CD14-positive monocyte (primary cell): Measurements from ENCODE around the gene CDAN1. TPM values are rescaled to one million over a fixed set of nuclear protein-coding genes. Genes with fewer than 3 reads are reported as not detected.

Experiments used
- DNase-seq, 3 donors: peaks; one replicate each; pipeline ENCODE4 v3.0.0-alpha.2; 2011 to 2022
- H2AFZ ChIP-seq: 2 replicates; pipeline ENCODE4 v1.6.0; 2012; ENCODE audit warnings: mild to moderate bottlenecking, low read depth, low read length, inconsistent platforms; ENCODE audit not compliant: insufficient read depth, poor library complexity, severe bottlenecking
- H3K27ac ChIP-seq, 2 donors: 1 replicate in 1 of 2; 2 replicates in 1 of 2; pipeline ENCODE4 v1.5.1; 2012 to 2013; ENCODE audit warnings: low read length in 2 of 2, control low read depth in 1 of 2, inconsistent platforms in 1 of 2, low read depth in 1 of 2, mild to moderate bottlenecking in 1 of 2
- H3K27me3 ChIP-seq, 2 donors: one replicate each; pipeline versions ENCODE4 v1.6.0 to v1.6.1; 2011 to 2013; ENCODE audit warnings: low read length in 2 of 2; ENCODE audit not compliant: control insufficient read depth in 2 of 2, insufficient read depth in 2 of 2
- H3K36me3 ChIP-seq, 2 donors: replicated peaks in 1 of 2; 1 replicate in 1 of 2; 2 replicates in 1 of 2; pipeline versions ENCODE4 v1.5.1 to v1.6.1; 2012 to 2013; ENCODE audit warnings: low read length in 2 of 2, control low read depth in 1 of 2, inconsistent platforms in 1 of 2, mild to moderate bottlenecking in 1 of 2; ENCODE audit not compliant: insufficient read depth in 2 of 2, control insufficient read depth in 1 of 2
- H3K4me1 ChIP-seq, 2 donors: 1 replicate in 1 of 2; 2 replicates in 1 of 2; pipeline versions ENCODE4 v1.5.1 to v1.6.1; 2012 to 2013; ENCODE audit warnings: low read length in 2 of 2, control low read depth in 1 of 2, inconsistent platforms in 1 of 2, mild to moderate bottlenecking in 1 of 2, moderate library complexity in 1 of 2; ENCODE audit not compliant: insufficient read depth in 2 of 2, control insufficient read depth in 1 of 2
- H3K4me2 ChIP-seq: replicated peaks from 2 replicates; pipeline ENCODE3; 2012; ENCODE audit warnings: low read length, moderate library complexity, mild to moderate bottlenecking; ENCODE audit not compliant: poor library complexity, severe bottlenecking; ENCODE audit errors: extremely low read depth
- H3K4me3 ChIP-seq, 3 experiments: fragments of 200-600 bp in 1 of 3; sonication (generic) in 1 of 3; replicated peaks in 1 of 3; 1 replicate in 2 of 3; 2 replicates in 1 of 3; pipeline ENCODE4 v1.5.1; 2011 to 2013; ENCODE audit warnings: low read length in 3 of 3, mild to moderate bottlenecking in 3 of 3, control low read depth in 2 of 3, low read depth in 2 of 3, inconsistent platforms in 1 of 3, moderate library complexity in 1 of 3
- H3K79me2 ChIP-seq: 2 replicates; pipeline ENCODE4 v1.6.0; 2012; ENCODE audit warnings: mild to moderate bottlenecking, control low read depth, inconsistent platforms, low read length, moderate library complexity; ENCODE audit not compliant: insufficient read depth
- H3K9ac ChIP-seq: 2 replicates; pipeline ENCODE4 v1.6.0; 2017; ENCODE audit warnings: low read length, mild to moderate bottlenecking; ENCODE audit not compliant: insufficient read depth, poor library complexity, severe bottlenecking
- H3K9me3 ChIP-seq, 2 donors: replicated peaks in 1 of 2; 1 replicate in 1 of 2; 2 replicates in 1 of 2; pipeline versions ENCODE4 v1.5.1 to v1.6.1; 2012 to 2013; ENCODE audit warnings: low read length in 2 of 2, control low read depth in 1 of 2; ENCODE audit not compliant: control insufficient read depth in 1 of 2, insufficient read depth in 1 of 2
- H4K20me1 ChIP-seq: 2 replicates; pipeline ENCODE4 v1.6.0; 2012; ENCODE audit warnings: mild to moderate bottlenecking, low read length, control low read depth, moderate library complexity; ENCODE audit not compliant: insufficient read depth
- H3K27ac Mint-ChIP-seq, 7 donors: one replicate each; pipeline ENCODE4 v1.8.0; 2020; ENCODE audit warnings: mild to moderate bottlenecking in 7 of 7, mixed read lengths in 7 of 7, moderate library complexity in 6 of 7, inconsistent platforms in 2 of 7
- H3K27me3 Mint-ChIP-seq, 3 donors: one replicate each; pipeline ENCODE4 v1.8.0; 2021 to 2022; ENCODE audit warnings: low read depth in 3 of 3, mild to moderate bottlenecking in 3 of 3, mixed read lengths in 3 of 3, moderate library complexity in 3 of 3, inconsistent platforms in 1 of 3
- H3K36me3 Mint-ChIP-seq, 2 donors: one replicate each; pipeline ENCODE4 v1.8.0; 2020; ENCODE audit warnings: mixed read lengths in 2 of 2, inconsistent platforms in 1 of 2, mild to moderate bottlenecking in 1 of 2
- H3K4me1 Mint-ChIP-seq: one replicate; pipeline ENCODE4 v1.8.0; 2020; ENCODE audit warnings: mild to moderate bottlenecking, mixed read lengths
- H3K4me3 Mint-ChIP-seq, 2 donors: one replicate each; pipeline ENCODE4 v1.8.0; 2020; ENCODE audit warnings: mild to moderate bottlenecking in 2 of 2, mixed read lengths in 2 of 2, moderate library complexity in 1 of 2
- H3K9me3 Mint-ChIP-seq, 7 donors: one replicate each; pipeline ENCODE4 v1.8.0; 2020 to 2022; ENCODE audit warnings: mixed read lengths in 7 of 7, mild to moderate bottlenecking in 6 of 7, moderate library complexity in 6 of 7, inconsistent platforms in 2 of 7
- WGBS: methylation state at CpG from one replicate; pipeline ENCODE4 v1.1.5; 2013; ENCODE audit warnings: missing lambda C conversion rate; ENCODE audit not compliant: insufficient coverage; 5-methylcytosine and 5-hydroxymethylcytosine counted together
- intact Hi-C, 2 donors: fragments of 100-400 bp; cut with micrococcal nuclease; formaldehyde crosslinking; loops; one replicate each; pipeline versions ENCODE4 v1.15.0 to v1.15.1; 2023
- polyA plus RNA-seq, 3 donors: library from polyadenylated mRNA; depleted of rRNA in 1 of 3; unstranded in 2 of 3; stranded (reverse) in 1 of 3; fragments of 300-500 nt in 2 of 3; fragments of >200 nt in 1 of 3; fragmentation: Illumina TruSeq in 2 of 3; gene quantifications; 1 replicate in 2 of 3; 2 replicates in 1 of 3; pipeline ENCODE4 v1.2.3, GENCODE V29; 2012 to 2021
- TF ChIP-seq, protein P1 (sequence below): fragments of 200-600 bp; IDR thresholded peaks from one replicate; pipeline ENCODE4 v1.8.0; 2022; ENCODE audit warnings: antibody characterized with exemption, mild to moderate bottlenecking

CDAN1 gene
- polyA plus RNA-seq, 3 donors: 1.1 to 6.3 (median 2.2) TPM

DNA sequence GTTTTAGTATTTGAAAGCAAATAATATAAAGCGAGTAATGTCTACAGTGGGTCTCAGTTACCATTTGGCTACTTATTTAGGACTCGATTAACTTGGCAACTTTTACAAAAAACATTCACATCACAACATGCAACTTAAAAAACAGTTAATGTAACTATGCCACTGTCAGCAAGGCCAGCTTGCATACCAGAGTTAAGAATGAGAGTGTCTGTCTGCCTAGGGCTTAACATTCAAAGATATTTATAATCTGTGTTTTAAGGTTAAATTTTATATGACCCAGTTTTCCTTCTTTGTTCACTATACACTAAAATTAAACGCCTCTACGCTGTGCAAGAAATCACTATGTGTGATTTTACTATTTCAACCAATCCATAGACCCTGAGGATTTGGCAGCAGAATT, 5.2 kb upstream of the CDAN1 start:
- H3K9me3 ChIP-seq: no peaks in the 10 kb centered on the region
- no peaks in the 10 kb centered on the region for H3K27me3 Mint-ChIP-seq
- H3K27ac Mint-ChIP-seq: no peak overlapping the region
- peaks cover 9 to 55% of the 10 kb centered on the region in 2 donors for H3K36me3 ChIP-seq
- no peak for DNase-seq
- peaks cover 5% of the 10 kb centered on the region for H3K4me1 Mint-ChIP-seq
- H3K9ac ChIP-seq: no peak overlapping the region
- intact Hi-C loops: no loop called here
- no peak overlapping the region for H3K27ac ChIP-seq
- H3K27me3 ChIP-seq: no peaks in the 10 kb centered on the region
- peaks cover 32 to 39% of the 10 kb centered on the region in 2 donors for H3K36me3 Mint-ChIP-seq
- H3K9me3 Mint-ChIP-seq: no peaks in the 10 kb centered on the region
- H3K4me3 Mint-ChIP-seq: no peak overlapping the region
- TF ChIP-seq, protein P1, sequence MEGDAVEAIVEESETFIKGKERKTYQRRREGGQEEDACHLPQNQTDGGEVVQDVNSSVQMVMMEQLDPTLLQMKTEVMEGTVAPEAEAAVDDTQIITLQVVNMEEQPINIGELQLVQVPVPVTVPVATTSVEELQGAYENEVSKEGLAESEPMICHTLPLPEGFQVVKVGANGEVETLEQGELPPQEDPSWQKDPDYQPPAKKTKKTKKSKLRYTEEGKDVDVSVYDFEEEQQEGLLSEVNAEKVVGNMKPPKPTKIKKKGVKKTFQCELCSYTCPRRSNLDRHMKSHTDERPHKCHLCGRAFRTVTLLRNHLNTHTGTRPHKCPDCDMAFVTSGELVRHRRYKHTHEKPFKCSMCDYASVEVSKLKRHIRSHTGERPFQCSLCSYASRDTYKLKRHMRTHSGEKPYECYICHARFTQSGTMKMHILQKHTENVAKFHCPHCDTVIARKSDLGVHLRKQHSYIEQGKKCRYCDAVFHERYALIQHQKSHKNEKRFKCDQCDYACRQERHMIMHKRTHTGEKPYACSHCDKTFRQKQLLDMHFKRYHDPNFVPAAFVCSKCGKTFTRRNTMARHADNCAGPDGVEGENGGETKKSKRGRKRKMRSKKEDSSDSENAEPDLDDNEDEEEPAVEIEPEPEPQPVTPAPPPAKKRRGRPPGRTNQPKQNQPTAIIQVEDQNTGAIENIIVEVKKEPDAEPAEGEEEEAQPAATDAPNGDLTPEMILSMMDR: no peak
- no peaks in the 10 kb centered on the region for H4K20me1 ChIP-seq
- H3K79me2 ChIP-seq: no peaks in the 10 kb centered on the region
- peaks cover 5 to 6% of the 10 kb centered on the region in 2 donors for H3K4me1 ChIP-seq
- no peak overlapping the region for H3K4me2 ChIP-seq
- H2AFZ ChIP-seq: no peak overlapping the region
- no peak overlapping the region for H3K4me3 ChIP-seq
- WGBS: no CpG with 5 or more reads among the region's 4 CpGs

DNA sequence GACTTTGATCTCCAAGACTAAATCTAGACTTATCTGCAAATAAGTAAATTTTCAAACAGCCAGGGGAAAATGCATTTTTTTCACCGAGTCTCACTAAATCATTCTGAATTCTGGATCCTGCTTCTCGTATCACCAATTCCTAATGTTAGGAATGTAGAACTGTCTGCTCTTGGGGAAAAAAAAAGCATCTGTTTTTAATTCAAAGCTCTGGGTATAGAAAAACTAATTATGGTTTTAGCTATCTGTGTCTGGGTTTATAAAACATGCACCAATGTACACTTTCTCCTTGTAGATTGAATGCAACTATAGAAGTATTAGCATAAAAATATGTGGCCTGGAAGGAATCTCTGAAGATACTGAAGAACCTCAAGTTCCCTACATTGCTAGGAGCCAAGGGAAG, 4.8 kb upstream of the CDAN1 start:
- Mint-ChIP-seq H3K27me3 (no peaks in the 10 kb centered on the region), H3K4me3 (no peak overlapping the region), H3K9me3 (no peaks in the 10 kb centered on the region), H3K27ac (no peak overlapping the region), H3K4me1 (peaks cover 5% of the 10 kb centered on the region), H3K36me3 (peaks cover 28 to 39% of the 10 kb centered on the region in 2 donors)
- Histone ChIP-seq H3K4me3 (no peak overlapping the region), H4K20me1 (no peaks in the 10 kb centered on the region), H3K9ac (no peak overlapping the region), H3K27me3 (no peaks in the 10 kb centered on the region), H3K79me2 (peaks cover under 1% of the 10 kb centered on the region), H3K9me3 (no peaks in the 10 kb centered on the region), H3K27ac (no peak overlapping the region), H3K36me3 (peaks cover 9 to 55% of the 10 kb centered on the region in 2 donors), H2AFZ (no peak overlapping the region), H3K4me1 (peaks cover 5 to 8% of the 10 kb centered on the region in 2 donors), H3K4me2 (no peak overlapping the region)
- TF ChIP-seq, protein P1: no peak
- intact Hi-C loops: no loop called here
- WGBS: no CpG with 5 or more reads among the region's 2 CpGs
- no peak for DNase-seq
